ENCODE measurements around the gene SRRM2.
"Not testable (repeated sequence)": the region's sequence is repeated elsewhere in the genome, so short reads cannot be mapped to it uniquely, and the experiment has no call there.

SRRM2 gene

DNA sequence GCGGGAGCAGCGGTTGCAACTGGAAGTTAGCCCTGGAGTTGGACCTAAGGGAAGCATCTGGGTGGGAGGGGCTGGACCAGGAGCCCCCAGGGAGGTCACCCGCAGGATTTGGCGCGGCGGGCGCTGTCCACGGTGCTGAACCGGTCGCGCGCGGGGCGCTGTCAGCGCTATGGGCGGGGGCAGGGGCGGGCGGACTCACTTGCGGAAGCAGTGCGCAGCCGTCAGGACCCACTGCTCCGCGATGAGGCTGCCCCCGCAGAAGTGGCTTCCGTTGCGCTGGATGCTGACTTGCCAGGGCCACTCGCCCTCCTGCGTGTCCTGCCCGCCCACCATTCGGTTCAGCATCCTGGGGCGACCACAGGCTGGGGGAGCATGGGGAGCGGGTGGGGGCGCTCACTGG lies 36.9 kb upstream of the SRRM2 start:
- peak; percentile 67 to 78 for DNase-seq

GRCh38 chr16:2715966-2716885 lies 36.2 kb upstream of the SRRM2 start:
- no peak for DNase-seq

GRCh38 chr16:2716948-2717347 lies 35.5 kb upstream of the SRRM2 start:
- DNase-seq, result no peak

DNA sequence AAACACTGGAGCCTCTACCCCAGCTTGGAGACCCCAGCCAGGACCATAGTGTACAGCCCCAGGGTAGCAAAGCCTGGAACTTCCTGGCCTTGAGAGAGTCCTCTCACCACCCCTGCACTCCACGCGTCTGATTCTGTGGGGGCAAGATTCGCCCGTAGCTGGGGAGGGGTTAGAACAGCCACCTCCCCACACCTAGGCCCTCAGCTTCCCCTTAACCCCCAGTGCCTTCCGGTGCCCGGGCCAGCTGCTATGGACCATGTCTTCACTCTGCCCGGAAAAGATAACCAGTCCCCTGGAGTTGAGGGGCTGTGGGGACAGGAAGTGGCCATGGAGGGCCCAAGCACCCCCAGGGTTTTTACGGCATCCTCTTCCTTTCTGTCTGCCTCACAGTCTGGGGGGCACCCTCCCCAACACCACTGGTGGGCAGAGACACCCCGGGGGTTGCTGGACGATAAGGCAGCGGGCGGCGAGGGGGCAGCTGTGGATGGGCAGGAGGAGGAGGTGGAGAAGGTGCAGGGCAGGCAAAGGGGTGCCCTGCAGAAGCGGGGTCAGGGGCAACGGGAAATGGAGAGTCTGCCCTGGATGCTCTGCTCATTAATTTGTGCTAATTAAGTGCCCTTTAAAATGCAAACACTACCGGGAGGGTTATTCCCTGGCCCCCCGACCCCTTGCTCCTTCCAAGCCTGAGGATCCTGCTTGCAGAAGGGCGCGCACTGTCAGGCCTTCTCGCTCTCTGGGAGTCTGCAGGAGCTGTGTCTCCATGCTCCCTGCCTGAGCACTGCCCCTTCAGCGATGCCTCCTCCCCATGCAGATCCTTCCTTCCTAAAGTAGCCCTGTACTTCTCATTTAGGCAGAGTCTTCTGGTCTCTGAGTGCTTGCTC lies 34.8 kb upstream of the SRRM2 start:
- DNase-seq, result no peak

DNA sequence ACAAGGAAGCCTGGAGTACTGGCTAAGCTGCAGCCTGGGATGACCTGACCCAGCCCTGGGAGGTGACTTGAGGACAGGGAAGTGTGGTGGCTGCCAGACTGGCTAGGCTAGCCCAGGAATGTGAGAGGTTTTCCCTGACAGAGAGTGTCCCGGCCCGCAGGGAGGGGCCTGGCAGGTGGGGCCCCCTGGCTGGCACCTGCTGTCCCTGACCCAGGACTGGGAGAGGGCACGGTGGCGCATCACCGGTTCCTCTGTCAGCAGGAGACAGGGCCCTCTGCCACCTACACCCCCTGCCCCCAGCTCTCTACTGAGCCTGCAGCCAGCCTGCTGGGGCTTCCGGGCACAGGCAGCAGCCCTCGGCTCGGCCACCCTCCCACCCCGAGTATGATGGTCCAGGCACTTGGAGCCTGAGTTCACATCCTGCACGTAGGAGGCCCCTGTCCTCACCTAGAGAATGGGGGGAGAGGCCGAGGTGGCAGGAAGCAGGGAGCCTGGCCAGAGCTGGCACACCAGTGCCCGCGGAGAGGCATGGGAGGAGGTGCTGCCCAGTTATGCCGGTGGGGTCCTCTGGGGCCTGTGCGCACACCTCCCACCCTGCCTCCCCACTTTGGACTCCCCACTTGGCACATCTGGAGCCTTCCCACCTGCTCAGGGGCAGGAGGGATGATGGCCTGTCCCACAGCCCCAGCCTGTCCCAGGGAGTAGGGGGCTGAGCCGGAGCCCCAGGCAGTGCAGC lies 32.9 kb upstream of the SRRM2 start:
- no peak for DNase-seq

GRCh38 chr16:2720064-2720457 lies 32.4 kb upstream of the SRRM2 start, which contains the start of gene PRSS27:
Gene PRSS27 (minus strand): TSS chr16:2720224. CDS start chr16:2720160, 64 bp downstream.
- DNase-seq, result no peak

DNA sequence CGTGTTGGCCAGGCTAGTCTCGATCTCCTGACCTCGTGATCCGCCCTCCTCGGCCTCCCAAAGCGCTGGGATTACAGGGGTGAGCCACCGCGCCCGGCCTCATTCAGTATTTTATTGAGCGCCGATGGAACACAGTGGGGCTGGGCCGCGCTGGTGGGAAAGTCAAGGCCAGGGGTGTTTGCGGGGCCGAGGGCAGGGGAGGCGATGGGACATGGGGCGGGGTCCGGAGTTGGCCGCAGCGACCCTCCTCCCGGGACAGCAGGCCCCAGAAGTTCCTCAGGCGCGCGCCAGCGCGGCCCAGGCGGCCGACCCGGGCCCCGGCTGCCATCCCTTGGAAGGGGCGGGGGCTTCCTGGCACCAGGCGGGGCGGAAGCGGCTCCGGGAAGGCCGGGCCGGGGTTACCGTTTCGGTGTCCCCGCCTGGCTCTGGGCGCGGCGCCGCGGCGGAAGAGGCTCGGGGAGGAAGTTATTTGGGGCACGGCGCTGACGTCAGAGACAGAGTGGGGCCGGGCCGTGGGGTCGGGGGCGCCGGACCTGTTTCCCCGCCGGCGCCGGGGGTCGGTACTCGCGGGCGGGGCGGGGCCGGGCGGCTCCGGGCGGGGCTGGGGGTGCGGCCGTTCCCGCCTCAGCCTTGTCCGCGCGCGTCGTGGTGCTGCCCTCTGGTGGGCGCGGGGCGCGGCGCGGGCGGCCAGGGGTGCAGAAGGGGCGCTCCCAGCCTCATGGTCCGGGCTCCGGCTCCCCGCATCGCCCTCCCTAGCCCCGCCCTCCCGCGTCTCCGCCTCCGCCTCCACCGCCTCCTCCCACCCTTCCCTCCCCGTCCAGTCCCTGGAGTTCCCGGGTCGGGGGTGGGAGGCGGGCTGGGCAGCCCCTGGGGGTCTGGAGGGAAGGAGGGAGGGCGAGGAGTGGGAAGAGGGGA lies 31.5 kb upstream of the SRRM2 start:
- peak; percentile 83 to 88 for DNase-seq

DNA sequence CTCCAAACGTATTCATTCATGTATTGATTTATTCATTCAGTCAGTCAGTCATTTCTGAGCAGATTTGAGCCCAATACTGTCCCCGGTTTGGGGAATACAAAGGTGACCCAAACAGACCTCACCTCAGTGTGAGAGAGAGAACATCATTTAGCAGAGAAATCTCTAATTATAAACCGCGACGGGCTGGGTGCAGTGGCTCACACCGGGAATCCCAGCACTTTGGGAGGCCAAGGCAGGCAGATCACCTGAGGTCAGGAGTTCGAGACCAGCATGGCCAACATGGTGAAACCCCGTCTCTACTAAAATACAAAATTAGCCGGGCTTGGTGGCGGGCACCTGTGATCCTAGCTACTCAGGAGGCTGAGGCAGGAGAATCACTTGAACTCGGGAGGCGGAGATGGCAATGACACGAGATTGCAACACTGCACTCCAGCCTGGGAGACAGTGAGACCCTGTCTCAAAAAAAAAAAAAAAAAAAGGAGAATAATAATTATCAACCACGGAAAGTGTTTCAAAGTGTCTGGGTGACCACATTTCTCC lies 30.7 kb upstream of the SRRM2 start:
- DNase-seq, result not testable (repeated sequence)

- DNase-seq, result no peak
Measured at GRCh38 chr16:2724088-2724676, 28.3 kb upstream of the SRRM2 start.

GRCh38 chr16:2724816-2725348 lies 27.6 kb upstream of the SRRM2 start:
- DNase-seq, result no peak

DNA sequence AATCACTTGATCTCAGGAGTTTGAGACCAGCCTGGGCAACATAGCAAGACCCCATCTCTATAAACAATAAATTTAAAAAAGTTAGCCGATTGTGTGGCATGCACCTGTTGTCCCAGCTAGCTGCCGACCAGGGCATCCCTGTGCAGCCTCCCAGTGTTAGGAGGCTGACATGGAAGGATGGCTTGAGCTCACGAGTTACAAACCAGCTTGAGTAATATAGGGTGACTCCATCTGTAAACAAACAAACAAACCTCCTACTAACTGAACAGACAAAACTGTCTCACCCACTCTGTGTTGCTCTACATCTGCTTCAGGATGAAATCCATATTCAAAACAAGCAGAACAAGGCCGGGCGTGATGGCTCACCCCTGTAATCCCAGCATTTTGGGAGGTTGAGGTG lies 25.5 kb upstream of the SRRM2 start:
- no peak for DNase-seq

- no peak for DNase-seq
Measured at GRCh38 chr16:2728034-2728433, 24.4 kb upstream of the SRRM2 start.

DNA sequence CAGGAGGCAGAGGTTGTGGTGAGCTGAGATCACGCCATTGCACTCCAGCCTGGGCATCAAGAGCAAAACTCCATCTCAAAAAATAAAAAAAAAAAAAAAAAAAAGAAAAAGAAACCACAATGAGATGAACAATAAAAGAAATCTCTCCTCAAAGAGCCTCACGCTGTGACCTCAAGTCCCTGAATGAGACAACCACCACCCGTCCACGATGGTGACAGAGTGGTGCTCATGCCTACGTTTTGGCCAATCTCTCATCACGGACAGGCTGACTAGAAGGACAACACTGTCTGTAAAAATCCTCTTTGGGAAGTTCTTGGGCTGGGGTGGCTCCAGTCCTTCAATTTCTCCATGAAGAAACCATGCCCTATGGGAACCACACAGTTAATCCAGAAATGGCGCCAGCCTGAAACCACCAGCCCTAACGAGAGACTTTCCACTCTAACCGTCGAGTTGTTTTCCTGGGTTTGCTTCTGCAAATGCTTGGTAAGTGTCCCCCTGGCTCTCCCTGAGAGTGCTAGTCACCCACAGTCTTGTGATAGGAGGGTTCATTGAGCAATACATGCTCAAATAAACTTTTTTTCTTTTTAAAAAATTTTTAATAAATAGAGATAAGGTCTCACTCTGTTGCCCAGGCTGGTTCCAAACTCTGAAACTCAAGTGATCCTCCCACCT lies 17.5 kb upstream of the SRRM2 start:
- no peak for DNase-seq

GRCh38 chr16:2736476-2737237 lies 15.8 kb upstream of the SRRM2 start:
- DNase-seq, result no peak

DNA sequence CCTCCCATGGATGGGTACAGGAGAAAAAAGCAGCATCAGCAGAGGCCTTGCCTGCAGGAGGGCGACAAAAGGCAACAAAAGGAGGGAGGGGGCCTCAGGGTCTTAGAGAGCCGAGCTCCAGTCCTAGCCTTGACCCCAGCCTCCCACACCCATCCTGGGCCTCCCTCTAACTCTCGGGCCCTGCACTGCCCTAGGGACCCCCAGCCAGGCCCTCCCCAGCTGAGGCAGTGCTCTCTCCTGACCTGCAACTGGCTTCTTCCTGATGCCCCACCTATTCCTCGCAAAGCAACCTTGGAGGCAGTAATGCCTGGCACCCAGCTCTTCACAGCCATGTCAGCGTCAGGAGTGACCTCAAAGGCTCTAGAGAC lies 15.2 kb upstream of the SRRM2 start:
- no peak for DNase-seq

GRCh38 chr16:2737895-2738418 lies 14.5 kb upstream of the SRRM2 start:
- DNase-seq, result no peak

- no peak for DNase-seq
Measured at GRCh38 chr16:2738615-2739014, 13.8 kb upstream of the SRRM2 start.

- DNase-seq, result no peak
Measured at GRCh38 chr16:2739625-2740430, 12.6 kb upstream of the SRRM2 start.
